NCI-H774 (cell line): ENCODE data around the gene FTSJ3.
"Not testable (repeated sequence)": the region's sequence is repeated elsewhere in the genome, so short reads cannot be mapped to it uniquely, and the experiment has no call there.

Experiments
- DNase-seq: peaks from one replicate; lab custom pipeline; 2025; lab: John Stamatoyannopoulos, UW

FTSJ3 gene

GRCh38 chr17:63843387-63843888 is 16.0 kb upstream of the FTSJ3 start:
- DNase-seq = not testable (repeated sequence)

GRCh38 chr17:63842540-63843386 is 15.3 kb upstream of the FTSJ3 start, which contains the start of gene SMARCD2:
SMARCD2 (minus strand) TSS chr17:63842685; CDS start chr17:63842674, 11 bp downstream.
- DNase-seq = peak; percentile 99

GRCh38 chr17:63842173-63842539 is 14.7 kb upstream of the FTSJ3 start:
- peak; percentile 66 for DNase-seq

GRCh38 chr17:63841350-63842172 is 14.1 kb upstream of the FTSJ3 start:
- DNase-seq = no peak

GRCh38 chr17:63840591-63841349 is 13.3 kb upstream of the FTSJ3 start:
- DNase-seq = no peak

- no peak for DNase-seq
These were observed 11.2 kb upstream of the FTSJ3 start for GRCh38 chr17:63838631-63839171.

- DNase-seq = no peak
These were observed 10.6 kb upstream of the FTSJ3 start for GRCh38 chr17:63837962-63838600.

- DNase-seq = no peak
These were observed 10.0 kb upstream of the FTSJ3 start for GRCh38 chr17:63837480-63837879.

- DNase-seq = no peak
These were observed 9.3 kb upstream of the FTSJ3 start for GRCh38 chr17:63836811-63837210.

- no peak for DNase-seq
These were observed 7.8 kb upstream of the FTSJ3 start for GRCh38 chr17:63835167-63835720.

GRCh38 chr17:63834431-63835166 is 7.1 kb upstream of the FTSJ3 start:
- DNase-seq = no peak

GRCh38 chr17:63833741-63834373 is 6.4 kb upstream of the FTSJ3 start:
- DNase-seq = no peak

- DNase-seq = no peak
These were observed 5.7 kb upstream of the FTSJ3 start for GRCh38 chr17:63833026-63833740.

GRCh38 chr17:63832455-63832854 is 5.0 kb upstream of the FTSJ3 start:
- no peak for DNase-seq

GRCh38 chr17:63832014-63832413 is 4.6 kb upstream of the FTSJ3 start:
- no peak for DNase-seq

GRCh38 chr17:63831505-63831904 is 4.0 kb upstream of the FTSJ3 start:
- no peak for DNase-seq

- no peak for DNase-seq
These were observed 3.5 kb upstream of the FTSJ3 start for GRCh38 chr17:63830904-63831491.

- no peak for DNase-seq
These were observed 2.8 kb upstream of the FTSJ3 start for GRCh38 chr17:63830278-63830677.

GRCh38 chr17:63828936-63829335 is 1.5 kb upstream of the FTSJ3 start:
- DNase-seq = no peak
